Esophagus muscularis mucosa (tissue), 3 donors: ENCODE measurements around the gene DCDC2B.

Source experiments
- CTCF ChIP-seq, 3 experiments: fragments of 200-600 bp in 2 of 3; fragments of 450-650 bp in 1 of 3; sonication (generic) in 2 of 3; IDR thresholded peaks; one replicate each; pipeline ENCODE4 v1.5.1; 2017 to 2019; ENCODE audit warnings: antibody characterized with exemption in 3 of 3, mild to moderate bottlenecking in 2 of 3, moderate library complexity in 1 of 3
- POLR2AphosphoS5 ChIP-seq, 2 donors: sonication (generic); formaldehyde crosslinking; IDR thresholded peaks; one replicate each; pipeline ENCODE4 v1.6.1; 2017; ENCODE audit warnings: antibody characterized with exemption in 2 of 2

- TF ChIP-seq POLR2AphosphoS5 (IDR thresholded peaks at IDR 0.05): no peak
- TF ChIP-seq CTCF (IDR thresholded peaks at IDR 0.05): no peak
Observed at GRCh38 chr1:32239337-32239736, 30.4 kb downstream of the DCDC2B start.
